ENCODE measurements around the gene HSPB8. TPM values are rescaled to one million over a fixed set of nuclear protein-coding genes. Genes with fewer than 3 reads are reported as not detected.

HSPB8 gene
- polyA plus RNA-seq, 1 of the 3 experiments (the other 2 are of a cell fraction): 1.2 TPM

DNA sequence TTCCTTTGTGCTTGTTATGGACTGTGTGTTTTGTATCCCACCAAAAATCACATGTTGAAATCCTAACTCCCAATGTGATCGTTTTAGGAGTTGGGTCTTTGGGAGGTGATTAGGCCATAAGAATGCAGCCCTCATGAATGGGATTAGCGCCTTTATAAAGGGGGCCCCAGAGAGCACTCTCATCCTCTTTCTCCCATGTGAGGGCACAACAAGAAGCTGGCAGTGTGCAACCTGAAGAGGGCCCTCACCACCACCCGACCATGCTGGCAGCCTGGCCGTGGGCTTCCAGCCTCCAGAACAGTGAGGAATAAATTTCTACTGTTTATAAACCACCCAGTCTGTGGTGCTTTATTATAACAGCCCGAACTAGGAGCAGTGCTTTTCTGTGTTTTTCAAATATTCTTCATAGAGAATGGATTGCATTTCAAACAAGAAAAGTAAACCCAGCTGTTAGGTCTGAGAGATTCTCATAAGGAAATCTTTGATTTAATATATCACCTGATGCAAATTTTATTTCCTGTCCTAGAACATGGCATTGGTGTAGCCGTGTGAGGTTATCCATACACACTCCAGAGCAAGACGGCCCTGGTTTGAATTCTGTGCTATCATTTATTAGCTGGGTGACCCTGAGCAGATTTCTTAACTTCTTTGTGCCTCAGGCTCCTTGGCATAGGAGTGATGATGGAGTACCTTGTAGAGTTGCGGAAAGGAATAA lies 27.8 kb downstream of the HSPB8 start:
- POLR2A ChIA-PET: no interaction called here
- CTCF ChIA-PET: interaction anchor here (1.0 to 1.7 kb wide), 2 partner anchors 207 to 238 kb away, joined by 3 to 11 read pairs; no protein-coding TSS in a partner anchor
- Histone ChIP-seq H3K4me3 (ENCODE audit: low read depth in 2 of 2, low read length in 1 of 2) (no peak overlapping the region), H3K9me2 (no peaks in the 10 kb centered on the region), H3K4me1 (ENCODE audit: control insufficient read depth in 1 of 2, insufficient read depth in 2 of 2, low read depth in 1 of 2, low read length in 1 of 2) (peaks cover 0 to 12% of the 10 kb centered on the region in 2 experiments; a peak in 1 of 4 replicates), H4K20me1 (ENCODE audit: insufficient read depth) (no peaks in the 10 kb centered on the region), H3K36me3 (replicated peaks in 1 of 2; ENCODE audit: control insufficient read depth in 1 of 2, insufficient read depth in 2 of 2, low read length in 1 of 2) (no peaks in the 10 kb centered on the region), H3K27ac (ENCODE audit: low read depth in 2 of 2, low read length in 1 of 2) (no peak overlapping the region), H3K27me3 (ENCODE audit: insufficient read depth) (no peaks in the 10 kb centered on the region), H3K4me2 (no peak overlapping the region), H3F3A (replicated peaks; ENCODE audit: insufficient read depth) (no peaks in the 10 kb centered on the region), H3K79me2 (ENCODE audit: insufficient read depth) (no peaks in the 10 kb centered on the region), H2AFZ (ENCODE audit: low read depth) (no peak overlapping the region), H3K9ac (no peak overlapping the region), H3K9me3 (no peaks in the 10 kb centered on the region)
- TF ChIP-seq, protein P1, sequence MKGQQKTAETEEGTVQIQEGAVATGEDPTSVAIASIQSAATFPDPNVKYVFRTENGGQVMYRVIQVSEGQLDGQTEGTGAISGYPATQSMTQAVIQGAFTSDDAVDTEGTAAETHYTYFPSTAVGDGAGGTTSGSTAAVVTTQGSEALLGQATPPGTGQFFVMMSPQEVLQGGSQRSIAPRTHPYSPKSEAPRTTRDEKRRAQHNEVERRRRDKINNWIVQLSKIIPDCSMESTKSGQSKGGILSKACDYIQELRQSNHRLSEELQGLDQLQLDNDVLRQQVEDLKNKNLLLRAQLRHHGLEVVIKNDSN (IDR thresholded peaks at IDR 0.05; ENCODE audit: borderline replicate concordance, low read depth): no peak
- TF ChIP-seq RAD21 (IDR thresholded peaks at IDR 0.05; ENCODE audit: low read length): peak; percentile 22; the same call in 1 of the 2 replicates
- DNase-seq: no peak
- WGBS (ENCODE audit: low lambda C conversion rate): 44% methylated on average over 8 of the region's 8 CpGs

DNA sequence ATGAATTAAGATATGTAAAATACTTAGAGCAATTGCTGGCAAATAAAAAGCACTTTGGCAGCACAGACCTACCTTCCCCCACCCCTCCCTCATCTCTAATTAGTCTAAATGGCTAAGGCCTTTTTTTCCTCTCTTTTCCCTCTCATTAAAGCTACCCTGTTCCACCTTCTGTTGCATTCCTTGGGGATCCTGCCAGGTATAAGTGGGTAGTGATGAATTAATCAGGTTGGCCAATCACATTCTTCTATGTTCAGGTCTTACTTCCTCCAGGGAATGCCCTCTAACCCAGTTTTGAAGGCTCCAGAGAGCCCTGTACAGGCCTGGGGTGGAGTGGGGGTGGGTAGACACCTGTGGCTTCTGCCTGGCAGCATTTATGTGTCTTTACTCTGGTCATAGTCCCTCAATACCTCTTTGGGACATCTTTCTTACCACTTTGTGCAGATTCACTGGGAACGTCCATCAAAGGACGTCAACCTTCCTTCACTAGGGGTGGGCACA lies 28.4 kb downstream of the HSPB8 start:
- Histone ChIP-seq H3K79me2 (ENCODE audit: insufficient read depth) (no peaks in the 10 kb centered on the region), H3K36me3 (replicated peaks in 1 of 2; ENCODE audit: control insufficient read depth in 1 of 2, insufficient read depth in 2 of 2, low read length in 1 of 2) (no peaks in the 10 kb centered on the region), H3K4me2 (no peak overlapping the region), H3K27me3 (ENCODE audit: insufficient read depth) (no peaks in the 10 kb centered on the region), H3F3A (replicated peaks; ENCODE audit: insufficient read depth) (no peaks in the 10 kb centered on the region), H2AFZ (ENCODE audit: low read depth) (no peak overlapping the region), H3K4me1 (ENCODE audit: control insufficient read depth in 1 of 2, insufficient read depth in 2 of 2, low read depth in 1 of 2, low read length in 1 of 2) (peaks cover 0 to 12% of the 10 kb centered on the region in 2 experiments; a peak in 1 of 4 replicates), H3K4me3 (ENCODE audit: low read depth in 2 of 2, low read length in 1 of 2) (no peak overlapping the region), H3K9me2 (no peaks in the 10 kb centered on the region), H3K9ac (no peak overlapping the region), H4K20me1 (ENCODE audit: insufficient read depth) (no peaks in the 10 kb centered on the region), H3K27ac (ENCODE audit: low read depth in 2 of 2, low read length in 1 of 2) (no peak overlapping the region), H3K9me3 (no peaks in the 10 kb centered on the region)
- POLR2A ChIA-PET: no interaction called here
- TF ChIP-seq, protein P2, sequence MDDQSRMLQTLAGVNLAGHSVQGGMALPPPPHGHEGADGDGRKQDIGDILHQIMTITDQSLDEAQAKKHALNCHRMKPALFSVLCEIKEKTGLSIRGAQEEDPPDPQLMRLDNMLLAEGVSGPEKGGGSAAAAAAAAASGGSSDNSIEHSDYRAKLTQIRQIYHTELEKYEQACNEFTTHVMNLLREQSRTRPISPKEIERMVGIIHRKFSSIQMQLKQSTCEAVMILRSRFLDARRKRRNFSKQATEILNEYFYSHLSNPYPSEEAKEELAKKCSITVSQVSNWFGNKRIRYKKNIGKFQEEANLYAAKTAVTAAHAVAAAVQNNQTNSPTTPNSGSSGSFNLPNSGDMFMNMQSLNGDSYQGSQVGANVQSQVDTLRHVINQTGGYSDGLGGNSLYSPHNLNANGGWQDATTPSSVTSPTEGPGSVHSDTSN (IDR thresholded peaks at IDR 0.05): no peak
- TF ChIP-seq MXI1 (IDR thresholded peaks at IDR 0.05; ENCODE audit: low read depth, low read length): no peak
- TF ChIP-seq, protein P3, sequence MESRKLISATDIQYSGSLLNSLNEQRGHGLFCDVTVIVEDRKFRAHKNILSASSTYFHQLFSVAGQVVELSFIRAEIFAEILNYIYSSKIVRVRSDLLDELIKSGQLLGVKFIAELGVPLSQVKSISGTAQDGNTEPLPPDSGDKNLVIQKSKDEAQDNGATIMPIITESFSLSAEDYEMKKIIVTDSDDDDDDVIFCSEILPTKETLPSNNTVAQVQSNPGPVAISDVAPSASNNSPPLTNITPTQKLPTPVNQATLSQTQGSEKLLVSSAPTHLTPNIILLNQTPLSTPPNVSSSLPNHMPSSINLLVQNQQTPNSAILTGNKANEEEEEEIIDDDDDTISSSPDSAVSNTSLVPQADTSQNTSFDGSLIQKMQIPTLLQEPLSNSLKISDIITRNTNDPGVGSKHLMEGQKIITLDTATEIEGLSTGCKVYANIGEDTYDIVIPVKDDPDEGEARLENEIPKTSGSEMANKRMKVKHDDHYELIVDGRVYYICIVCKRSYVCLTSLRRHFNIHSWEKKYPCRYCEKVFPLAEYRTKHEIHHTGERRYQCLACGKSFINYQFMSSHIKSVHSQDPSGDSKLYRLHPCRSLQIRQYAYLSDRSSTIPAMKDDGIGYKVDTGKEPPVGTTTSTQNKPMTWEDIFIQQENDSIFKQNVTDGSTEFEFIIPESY (IDR thresholded peaks at IDR 0.05; ENCODE audit: borderline replicate concordance, low read depth): no peak
- no peak for TF ChIP-seq RXRA (IDR thresholded peaks at IDR 0.05; ENCODE audit: borderline replicate concordance, low read depth)
- no peak for TF ChIP-seq TAF1 (IDR thresholded peaks at IDR 0.05; ENCODE audit: borderline replicate concordance, low read depth, low read length)
- TF ChIP-seq, protein P4, sequence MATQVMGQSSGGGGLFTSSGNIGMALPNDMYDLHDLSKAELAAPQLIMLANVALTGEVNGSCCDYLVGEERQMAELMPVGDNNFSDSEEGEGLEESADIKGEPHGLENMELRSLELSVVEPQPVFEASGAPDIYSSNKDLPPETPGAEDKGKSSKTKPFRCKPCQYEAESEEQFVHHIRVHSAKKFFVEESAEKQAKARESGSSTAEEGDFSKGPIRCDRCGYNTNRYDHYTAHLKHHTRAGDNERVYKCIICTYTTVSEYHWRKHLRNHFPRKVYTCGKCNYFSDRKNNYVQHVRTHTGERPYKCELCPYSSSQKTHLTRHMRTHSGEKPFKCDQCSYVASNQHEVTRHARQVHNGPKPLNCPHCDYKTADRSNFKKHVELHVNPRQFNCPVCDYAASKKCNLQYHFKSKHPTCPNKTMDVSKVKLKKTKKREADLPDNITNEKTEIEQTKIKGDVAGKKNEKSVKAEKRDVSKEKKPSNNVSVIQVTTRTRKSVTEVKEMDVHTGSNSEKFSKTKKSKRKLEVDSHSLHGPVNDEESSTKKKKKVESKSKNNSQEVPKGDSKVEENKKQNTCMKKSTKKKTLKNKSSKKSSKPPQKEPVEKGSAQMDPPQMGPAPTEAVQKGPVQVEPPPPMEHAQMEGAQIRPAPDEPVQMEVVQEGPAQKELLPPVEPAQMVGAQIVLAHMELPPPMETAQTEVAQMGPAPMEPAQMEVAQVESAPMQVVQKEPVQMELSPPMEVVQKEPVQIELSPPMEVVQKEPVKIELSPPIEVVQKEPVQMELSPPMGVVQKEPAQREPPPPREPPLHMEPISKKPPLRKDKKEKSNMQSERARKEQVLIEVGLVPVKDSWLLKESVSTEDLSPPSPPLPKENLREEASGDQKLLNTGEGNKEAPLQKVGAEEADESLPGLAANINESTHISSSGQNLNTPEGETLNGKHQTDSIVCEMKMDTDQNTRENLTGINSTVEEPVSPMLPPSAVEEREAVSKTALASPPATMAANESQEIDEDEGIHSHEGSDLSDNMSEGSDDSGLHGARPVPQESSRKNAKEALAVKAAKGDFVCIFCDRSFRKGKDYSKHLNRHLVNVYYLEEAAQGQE (IDR thresholded peaks at IDR 0.05; ENCODE audit: low read depth, low read length): no peak
- no peak for TF ChIP-seq POLR2AphosphoS5 (IDR thresholded peaks at IDR 0.05; ENCODE audit: low read depth, low read length)
- TF ChIP-seq NFIC (IDR thresholded peaks at IDR 0.05; ENCODE audit: borderline replicate concordance): no peak
- TF ChIP-seq EP300 (IDR thresholded peaks at IDR 0.05; ENCODE audit: borderline replicate concordance in 1 of 2, low read depth in 1 of 2, low read length in 1 of 2): no peak
- TF ChIP-seq CHD2 (IDR thresholded peaks at IDR 0.05; ENCODE audit: low read length, partially characterized antibody): no peak
- DNase-seq: no peak
- WGBS (ENCODE audit: low lambda C conversion rate): 46% methylated on average over 2 of the region's 2 CpGs
- CTCF ChIA-PET: interaction anchor here (1.0 to 1.7 kb wide), 2 partner anchors 206 to 237 kb away, joined by 3 to 11 read pairs; no protein-coding TSS in a partner anchor

Data from SK-N-SH (cell line).